Measurements from ENCODE around the gene CENPS. TPM values are rescaled to one million over a fixed set of nuclear protein-coding genes. Genes with fewer than 3 reads are reported as not detected.

CENPS gene
- total RNA-seq, 1 experiment from 2014 or later, result 17.8 TPM

DNA sequence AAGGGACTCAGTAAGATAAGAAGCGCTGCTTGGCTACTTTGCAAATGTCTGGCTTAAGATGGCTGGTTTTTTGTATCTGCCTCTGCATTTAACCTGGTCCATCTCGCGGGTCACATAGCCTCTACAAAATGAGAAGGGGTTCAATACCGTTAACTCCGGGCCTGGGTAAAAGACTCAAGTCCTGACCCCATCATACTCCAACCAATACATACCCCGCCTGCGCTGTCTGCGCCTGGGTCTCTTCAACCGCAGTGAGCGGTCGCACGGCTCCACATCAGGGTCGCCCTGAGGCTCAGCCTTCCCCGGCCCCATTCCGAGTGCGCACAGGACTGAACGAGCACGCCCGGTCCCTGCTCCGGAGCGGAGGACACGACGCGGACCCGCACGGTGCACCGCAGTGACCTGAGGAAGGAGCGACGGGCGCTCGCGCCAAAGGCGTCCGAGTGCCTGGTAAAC lies 31.9 kb upstream of the CENPS start:
- H3K4me2 ChIP-seq (ENCODE audit: insufficient read depth, insufficient read length, low read length), result peak overlapping the region; percentile 85
- no peak overlapping the region for H4K91ac ChIP-seq (ENCODE audit: insufficient read length, low read depth, low read length)
- no peak overlapping the region for H3K27ac ChIP-seq (ENCODE audit: insufficient read length, low read depth, low read length)
- no peak overlapping the region for H4K5ac ChIP-seq (ENCODE audit: insufficient read length, low read depth, low read length)
- peaks cover 14 to 18% of the 10 kb centered on the region in 2 experiments for H3K4me1 Mint-ChIP-seq
- peaks cover 16% of the 10 kb centered on the region for H3K23me2 ChIP-seq (ENCODE audit: insufficient read length, low read depth, low read length, poor library complexity, severe bottlenecking)
- H2BK20ac ChIP-seq (ENCODE audit: low read depth, low read length, poor library complexity, severe bottlenecking), result no peak overlapping the region
- H3K14ac ChIP-seq (ENCODE audit: insufficient read depth, low read length), result peak overlapping the region; percentile 64
- no peak for DNase-seq
- H3K18ac ChIP-seq (ENCODE audit: insufficient read length, low read depth, low read length), result peak overlapping the region; percentile 51
- no peaks in the 10 kb centered on the region for H3K79me1 ChIP-seq (ENCODE audit: insufficient read depth, low read depth, low read length, poor library complexity, severe bottlenecking)
- H3K23ac ChIP-seq (ENCODE audit: insufficient read length, low read depth, low read length), result no peak overlapping the region
- H3K4me3 Mint-ChIP-seq, result peak overlapping the region; percentile 92 to 96
- no peak overlapping the region; the same call in 1 of the 2 replicates for H2BK15ac ChIP-seq (ENCODE audit: low read depth, low read length)
- peaks cover 27 to 48% (median 43%) of the 10 kb centered on the region in 3 experiments for H3K36me3 Mint-ChIP-seq (ENCODE audit: insufficient read depth in 1 of 3, low read depth in 3 of 3)
- no peak overlapping the region for H3K4ac ChIP-seq (ENCODE audit: low read depth, low read length)
- peak overlapping the region; percentile 48 for H3K9ac ChIP-seq (ENCODE audit: extremely low read depth, insufficient read length, low read length)
- H4K20me1 ChIP-seq (ENCODE audit: control insufficient read depth, insufficient read depth, insufficient read length), result no peaks in the 10 kb centered on the region
- H2BK120ac ChIP-seq (ENCODE audit: low read depth, low read length, poor library complexity, severe bottlenecking), result no peak overlapping the region
- H3K79me2 ChIP-seq (ENCODE audit: insufficient read depth, low read length), result peaks cover 11% of the 10 kb centered on the region
- H2AK5ac ChIP-seq (ENCODE audit: insufficient read length, low read length), result no peak overlapping the region
- H3T11ph ChIP-seq (ENCODE audit: low read length), result no peak overlapping the region
- H3K27me3 ChIP-seq (ENCODE audit: insufficient read depth, low read length), result no peaks in the 10 kb centered on the region
- H2BK5ac ChIP-seq (ENCODE audit: insufficient read length, low read length), result no peak overlapping the region
- no peak overlapping the region for H2BK12ac ChIP-seq (ENCODE audit: insufficient read length, low read depth, low read length)
- peak overlapping the region; percentile 87 to 97 (median 96); a peak in 6 of 7 replicates for H3K27ac Mint-ChIP-seq
- TF ChIP-seq, protein P1, sequence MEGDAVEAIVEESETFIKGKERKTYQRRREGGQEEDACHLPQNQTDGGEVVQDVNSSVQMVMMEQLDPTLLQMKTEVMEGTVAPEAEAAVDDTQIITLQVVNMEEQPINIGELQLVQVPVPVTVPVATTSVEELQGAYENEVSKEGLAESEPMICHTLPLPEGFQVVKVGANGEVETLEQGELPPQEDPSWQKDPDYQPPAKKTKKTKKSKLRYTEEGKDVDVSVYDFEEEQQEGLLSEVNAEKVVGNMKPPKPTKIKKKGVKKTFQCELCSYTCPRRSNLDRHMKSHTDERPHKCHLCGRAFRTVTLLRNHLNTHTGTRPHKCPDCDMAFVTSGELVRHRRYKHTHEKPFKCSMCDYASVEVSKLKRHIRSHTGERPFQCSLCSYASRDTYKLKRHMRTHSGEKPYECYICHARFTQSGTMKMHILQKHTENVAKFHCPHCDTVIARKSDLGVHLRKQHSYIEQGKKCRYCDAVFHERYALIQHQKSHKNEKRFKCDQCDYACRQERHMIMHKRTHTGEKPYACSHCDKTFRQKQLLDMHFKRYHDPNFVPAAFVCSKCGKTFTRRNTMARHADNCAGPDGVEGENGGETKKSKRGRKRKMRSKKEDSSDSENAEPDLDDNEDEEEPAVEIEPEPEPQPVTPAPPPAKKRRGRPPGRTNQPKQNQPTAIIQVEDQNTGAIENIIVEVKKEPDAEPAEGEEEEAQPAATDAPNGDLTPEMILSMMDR (conservative IDR thresholded peaks at IDR 0.05), result no peak
- H3K4me1 ChIP-seq (ENCODE audit: insufficient read depth, low read length), result no peaks in the 10 kb centered on the region
- H4K8ac ChIP-seq (replicated peaks; ENCODE audit: insufficient read length, low read depth, low read length), result no peak overlapping the region
- no peak overlapping the region for H2AFZ ChIP-seq (ENCODE audit: low read length)
- no peaks in the 10 kb centered on the region for H3K9me3 ChIP-seq (ENCODE audit: control insufficient read depth, low read depth, low read length)
- no CpG with 5 or more reads among the region's 34 CpGs for WGBS (ENCODE audit: extremely low coverage, insufficient read length, low lambda C conversion rate)
- no peak overlapping the region for H3K56ac ChIP-seq (ENCODE audit: insufficient read length, low read depth, low read length)
- H3K27me3 Mint-ChIP-seq (ENCODE audit: low read depth), result no peaks in the 10 kb centered on the region
- peaks cover 0 to 6% of the 10 kb centered on the region in 2 experiments; a peak in 4 of 5 replicates for H3K9me3 Mint-ChIP-seq
